SIG-M5 treated with dmso at 0.1 percent for 504 hours (cell line): Measurements from ENCODE around the gene ACY1.

Source experiments
- DNase-seq: peaks from one replicate; lab custom pipeline; 2025; ENCODE audit not compliant: unreplicated experiment; lab: John Stamatoyannopoulos, UW

The ACY1 gene

DNA sequence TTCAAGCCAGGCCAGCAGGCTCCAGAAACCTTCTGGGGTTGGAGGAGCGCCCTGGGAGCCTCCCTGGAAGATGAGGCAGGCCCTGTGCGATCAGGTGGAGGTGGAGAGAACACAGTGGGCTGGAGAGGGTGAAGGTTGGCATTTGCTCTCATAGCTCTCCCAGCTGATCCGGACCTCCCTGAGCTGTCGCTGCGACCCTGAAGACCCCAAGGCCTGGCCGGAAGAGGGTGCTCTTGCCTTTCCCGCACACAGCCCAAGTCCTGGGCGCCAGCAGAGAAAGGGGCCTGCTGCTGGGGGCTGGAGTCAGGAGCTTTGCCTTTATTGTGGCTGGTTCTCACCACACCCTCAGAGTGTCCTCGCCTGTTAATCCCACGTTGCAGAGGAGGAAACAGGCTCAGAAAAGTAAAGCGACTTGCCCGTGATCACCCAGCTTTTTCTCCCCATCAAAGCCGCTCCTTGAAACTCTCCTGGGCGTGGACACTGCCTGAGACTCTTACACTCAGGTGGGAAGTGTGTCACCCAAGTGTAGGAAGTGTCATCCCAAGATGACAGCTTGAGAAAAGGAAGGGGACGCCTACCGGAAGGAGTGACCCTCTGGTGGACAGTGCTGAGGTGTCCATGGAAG lies 20.9 kb downstream of the ACY1 start:
- peak; percentile 16 for DNase-seq

DNA sequence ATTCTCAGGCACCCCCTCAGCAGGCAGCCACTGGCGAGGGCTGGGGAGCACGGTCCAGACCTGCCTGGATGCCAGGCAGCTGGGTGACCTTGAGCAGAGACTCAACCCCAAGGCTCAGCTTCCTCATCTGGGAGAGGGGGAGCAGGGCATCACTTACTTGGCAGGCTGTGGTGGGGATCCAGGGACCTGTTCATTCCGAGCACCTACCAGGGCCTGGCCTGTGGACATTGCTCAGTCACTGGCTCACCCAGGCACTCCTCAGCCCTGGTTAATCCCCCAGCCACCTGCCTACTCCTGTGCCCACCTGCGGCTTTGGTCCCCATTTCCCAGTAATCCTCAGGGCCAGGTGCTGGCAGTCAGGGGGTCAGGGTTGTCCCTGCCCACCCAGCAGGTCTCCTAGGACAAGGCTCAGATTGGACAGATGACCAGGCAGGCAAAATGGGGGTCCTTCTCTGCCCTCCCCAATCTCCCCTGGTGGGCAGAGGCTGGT lies 21.6 kb downstream of the ACY1 start:
- DNase-seq: no peak

DNA sequence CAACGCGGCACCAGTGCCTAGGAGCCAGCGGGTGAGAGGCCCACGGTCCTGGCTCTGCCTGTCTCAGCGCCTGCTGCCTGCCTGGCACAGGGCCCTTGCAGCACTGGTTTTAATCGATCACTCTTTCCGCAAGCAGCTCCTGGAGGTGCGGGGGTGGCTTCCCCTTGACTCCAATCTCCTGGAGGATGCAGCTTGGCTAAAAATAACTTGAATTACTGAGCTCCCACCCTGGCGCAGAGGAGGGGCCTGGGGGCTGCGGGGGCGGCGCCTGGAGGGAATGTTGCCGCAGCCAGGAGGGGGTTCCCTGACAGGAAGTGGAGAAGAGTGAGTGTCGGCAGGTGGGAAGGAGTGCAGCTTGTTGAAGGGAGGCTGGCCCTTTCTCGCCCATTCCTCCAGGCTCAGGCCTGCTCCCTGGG lies 22.2 kb downstream of the ACY1 start:
- DNase-seq: no peak

DNA sequence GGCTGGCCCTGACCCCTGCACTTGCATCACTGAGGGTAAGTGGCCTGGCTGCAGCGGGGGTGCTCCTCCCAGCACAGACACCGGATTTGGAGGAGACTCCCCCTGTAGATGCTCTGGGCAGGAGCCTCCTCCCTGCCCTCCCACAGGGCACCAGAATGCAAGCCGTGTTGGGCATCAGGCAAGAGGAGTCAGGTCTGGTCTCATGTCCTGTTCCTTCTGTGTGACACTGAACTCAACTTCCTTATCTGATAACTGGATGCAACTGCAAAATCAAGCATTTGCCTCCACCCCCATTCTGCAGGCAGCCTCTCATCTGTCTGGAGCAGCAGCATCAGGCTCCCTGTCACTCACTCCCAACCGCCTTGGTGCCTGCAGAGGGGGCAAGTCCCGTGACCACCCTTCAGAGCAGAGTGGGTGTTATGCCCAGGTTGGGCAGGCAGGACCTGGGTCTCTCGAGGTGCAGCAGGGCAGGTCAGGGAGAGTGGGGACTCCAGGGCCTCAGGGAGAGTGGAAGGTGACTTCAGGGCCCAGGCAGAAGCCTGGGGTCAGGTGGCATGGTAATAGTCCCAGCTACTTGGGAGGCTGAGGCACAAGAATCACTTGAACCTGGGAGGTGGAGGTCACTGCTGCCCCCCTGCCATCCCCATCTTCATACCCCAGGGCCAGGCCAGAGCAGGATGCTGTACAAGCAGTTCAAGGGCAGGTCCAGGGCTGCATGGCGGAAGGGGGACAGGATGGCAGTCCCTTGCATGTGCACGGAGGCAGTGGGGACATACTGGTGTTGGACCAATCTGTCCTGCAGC lies 22.9 kb downstream of the ACY1 start:
- DNase-seq: peak; percentile 45

- no peak for DNase-seq
Observed at GRCh38 chr3:52006820-52007133, 23.4 kb downstream of the ACY1 start.

- peak; percentile 74 for DNase-seq
Observed at GRCh38 chr3:52007291-52007690, 24.0 kb downstream of the ACY1 start.

GRCh38 chr3:52010431-52010830 lies 27.1 kb downstream of the ACY1 start:
- no peak for DNase-seq

- no peak for DNase-seq
Observed at GRCh38 chr3:52012699-52013098, 29.4 kb downstream of the ACY1 start.

- DNase-seq: no peak
Observed at GRCh38 chr3:52013802-52014598, 30.7 kb downstream of the ACY1 start.

- DNase-seq: peak; percentile 13
Observed at GRCh38 chr3:52014613-52015012, 31.3 kb downstream of the ACY1 start.

DNA sequence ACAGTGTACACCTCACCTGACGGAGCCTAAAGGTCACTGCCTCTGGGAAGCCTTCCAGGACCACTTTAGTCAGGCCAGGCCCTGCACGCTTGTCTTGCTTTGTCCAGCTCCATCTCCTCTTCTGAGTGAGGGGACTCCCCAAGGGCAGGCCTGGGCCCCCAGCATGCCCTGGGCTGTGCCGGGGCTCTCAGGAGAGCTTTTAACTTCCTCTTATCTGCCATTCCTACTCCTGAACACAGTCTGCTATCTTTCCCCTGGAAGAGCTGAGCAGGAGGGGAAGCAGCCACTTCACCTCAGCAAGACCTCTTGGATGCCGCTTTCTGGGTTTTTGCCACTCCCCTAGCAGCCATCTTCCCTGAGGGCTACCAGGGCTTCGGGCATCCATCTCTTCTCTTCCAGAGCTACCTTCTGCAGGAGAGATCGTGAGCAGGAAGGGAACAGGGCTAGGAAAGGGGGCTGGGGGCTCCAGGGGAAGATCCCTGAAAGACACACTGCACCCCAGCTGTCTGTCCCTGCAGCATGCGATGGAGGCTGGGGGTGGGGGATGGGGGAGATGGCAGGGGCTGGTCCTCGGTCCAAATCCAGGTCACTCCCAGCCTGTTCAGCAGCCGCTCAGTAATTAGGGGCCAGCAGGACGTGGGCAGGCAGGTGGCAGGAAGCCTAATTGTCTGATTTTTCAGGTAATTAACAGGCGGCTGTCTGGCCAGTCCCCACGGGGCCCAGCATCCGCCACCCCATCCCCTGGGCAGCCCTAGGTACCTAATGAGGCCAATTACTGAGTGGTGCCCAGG lies 32.3 kb downstream of the ACY1 start:
- DNase-seq: no peak

DNA sequence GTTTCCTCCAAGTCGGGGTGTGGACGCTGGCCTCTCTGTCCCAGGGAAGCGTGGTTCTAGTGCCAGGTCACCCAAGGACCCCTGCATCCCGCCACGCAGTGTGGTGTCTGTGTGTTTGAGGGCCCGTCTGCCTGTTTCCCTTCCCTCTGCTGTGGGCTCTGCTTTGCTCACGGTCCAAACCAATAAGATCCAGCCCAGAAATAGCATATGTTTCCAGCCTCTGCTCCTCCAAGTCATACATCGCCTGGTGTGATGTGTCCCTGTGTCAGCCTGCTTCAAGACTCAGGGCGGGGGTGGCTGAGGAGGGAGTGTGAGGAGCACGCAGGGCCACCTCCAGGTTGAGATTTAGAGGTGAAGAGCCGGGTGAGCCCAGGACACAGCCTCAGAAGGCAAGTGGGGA lies 34.3 kb downstream of the ACY1 start:
- no peak for DNase-seq

DNA sequence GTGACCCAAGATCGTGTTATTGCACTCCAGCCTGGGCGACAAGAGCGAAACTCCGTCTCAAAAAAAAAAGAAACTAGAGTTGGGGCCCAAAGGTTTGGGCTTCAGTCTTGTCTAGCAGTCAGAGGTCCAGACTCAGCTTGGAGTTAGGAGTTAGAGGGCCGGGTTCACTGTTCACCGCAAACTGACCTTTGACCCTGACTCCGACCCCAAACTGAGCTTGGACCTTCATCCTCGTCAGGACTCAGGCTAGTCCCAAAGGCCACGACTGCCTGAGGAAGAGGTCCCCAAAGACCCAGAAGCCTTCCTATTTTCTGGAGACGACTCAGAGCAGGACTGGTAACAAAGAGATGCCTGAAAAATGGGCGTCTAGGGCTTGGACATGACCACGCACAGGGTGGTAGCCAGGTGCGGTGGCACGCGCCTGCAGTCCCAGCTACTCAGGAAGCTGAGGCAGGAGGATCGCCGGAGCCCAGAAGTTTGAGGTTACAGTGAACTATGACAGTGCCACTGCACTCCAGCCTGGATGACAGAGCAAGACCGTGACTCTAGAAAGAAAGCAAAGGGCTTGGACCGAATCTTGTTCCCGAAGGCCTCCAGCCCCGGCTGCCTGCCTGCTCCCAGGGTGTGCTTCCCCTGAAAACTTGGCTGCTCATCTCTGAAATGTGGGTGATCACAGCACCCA lies 35.1 kb downstream of the ACY1 start:
- DNase-seq: no peak

DNA sequence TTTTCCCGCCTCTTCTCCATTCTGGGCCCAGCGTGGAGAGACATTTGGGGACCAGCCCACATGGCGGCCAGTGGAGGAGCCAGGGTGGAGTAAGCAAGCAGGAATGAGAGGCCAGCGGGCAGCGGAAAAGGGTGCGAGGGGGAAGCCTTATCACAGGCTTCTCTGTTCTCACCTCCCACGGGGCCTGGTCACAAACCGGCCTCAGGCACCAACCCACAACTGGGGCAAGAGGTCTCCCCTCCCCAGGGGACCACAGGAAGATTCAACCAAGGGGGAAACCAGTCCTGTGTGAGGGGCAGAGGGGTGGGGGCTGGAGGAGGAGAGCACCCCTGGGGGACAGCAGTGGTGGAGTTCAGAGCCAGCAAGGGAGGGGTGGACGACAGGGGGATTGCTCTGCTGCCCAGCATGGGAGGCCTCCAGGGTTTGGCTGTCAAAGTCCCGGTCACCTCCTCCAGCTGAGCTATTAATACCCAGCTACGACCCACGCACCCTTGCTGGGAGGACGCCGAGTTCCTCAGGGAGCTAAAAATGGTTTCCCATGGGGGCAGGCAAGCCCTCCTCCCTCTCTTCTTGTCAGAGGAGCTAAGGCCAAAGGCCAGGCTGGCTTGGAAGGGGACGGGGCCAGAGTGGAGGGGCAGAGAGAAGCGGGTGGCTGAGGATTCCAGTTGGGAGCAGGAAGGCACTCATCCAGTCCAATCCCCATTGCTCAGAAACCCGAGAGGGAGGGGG lies 36.2 kb downstream of the ACY1 start:
- no peak for DNase-seq

DNA sequence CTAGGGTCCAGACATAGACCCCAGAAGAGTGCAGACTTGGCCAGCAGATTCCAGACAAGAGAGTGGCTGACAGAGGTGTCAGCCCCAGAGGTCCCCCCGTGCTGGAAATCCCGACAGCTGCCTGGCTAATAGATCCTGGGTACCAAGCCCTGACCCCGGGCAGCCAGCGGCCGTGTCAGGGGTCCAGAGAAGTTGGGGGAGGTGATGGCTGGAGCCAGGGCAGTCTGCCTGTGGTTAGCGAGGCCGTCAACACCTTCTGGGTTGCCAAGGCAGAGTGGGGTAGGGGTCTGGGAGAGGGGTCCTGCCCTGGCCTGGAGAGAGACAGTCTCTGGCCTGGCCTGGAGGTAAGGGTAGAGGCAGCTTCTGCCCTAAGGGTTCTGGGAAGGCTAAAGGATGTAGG lies 37.5 kb downstream of the ACY1 start:
- DNase-seq: no peak

DNA sequence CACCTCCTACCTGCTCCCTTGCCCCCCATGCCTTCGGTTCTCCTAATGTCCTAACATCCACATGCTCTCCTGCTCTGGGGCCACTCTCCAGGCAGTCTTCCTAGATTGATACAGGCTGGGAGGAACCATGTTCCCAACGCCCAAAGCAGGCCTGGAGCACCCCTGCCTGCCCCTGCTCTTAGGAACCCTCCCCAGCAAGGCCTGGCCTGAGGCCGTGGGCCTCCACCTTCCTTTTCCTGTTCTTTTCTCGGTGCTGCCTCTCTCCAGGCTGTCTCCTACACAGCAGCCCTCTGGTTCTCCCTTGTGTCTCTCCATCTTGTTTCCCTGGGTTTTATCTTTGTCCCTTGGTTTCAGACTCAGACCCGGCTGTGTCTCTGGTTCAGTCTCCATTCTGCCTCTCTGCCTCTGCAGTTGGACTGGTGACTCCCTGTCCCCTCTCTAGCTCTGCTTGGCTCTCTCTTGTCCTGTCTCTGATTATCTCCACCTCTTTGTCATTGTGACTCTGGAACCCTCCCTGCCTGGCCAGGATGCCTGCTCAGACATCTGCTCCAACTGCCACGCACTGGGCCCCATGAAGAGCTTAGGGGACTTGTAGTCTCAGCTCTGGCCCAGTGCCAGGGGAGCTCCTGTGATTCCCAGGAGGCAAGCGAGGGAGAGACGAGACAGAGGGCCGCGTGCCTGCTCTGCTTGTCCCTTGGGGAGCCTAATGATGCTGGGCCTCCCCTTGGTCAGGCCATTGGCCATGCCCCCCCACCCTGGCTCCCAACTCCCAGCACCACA lies 38.3 kb downstream of the ACY1 start:
- DNase-seq: no peak

DNA sequence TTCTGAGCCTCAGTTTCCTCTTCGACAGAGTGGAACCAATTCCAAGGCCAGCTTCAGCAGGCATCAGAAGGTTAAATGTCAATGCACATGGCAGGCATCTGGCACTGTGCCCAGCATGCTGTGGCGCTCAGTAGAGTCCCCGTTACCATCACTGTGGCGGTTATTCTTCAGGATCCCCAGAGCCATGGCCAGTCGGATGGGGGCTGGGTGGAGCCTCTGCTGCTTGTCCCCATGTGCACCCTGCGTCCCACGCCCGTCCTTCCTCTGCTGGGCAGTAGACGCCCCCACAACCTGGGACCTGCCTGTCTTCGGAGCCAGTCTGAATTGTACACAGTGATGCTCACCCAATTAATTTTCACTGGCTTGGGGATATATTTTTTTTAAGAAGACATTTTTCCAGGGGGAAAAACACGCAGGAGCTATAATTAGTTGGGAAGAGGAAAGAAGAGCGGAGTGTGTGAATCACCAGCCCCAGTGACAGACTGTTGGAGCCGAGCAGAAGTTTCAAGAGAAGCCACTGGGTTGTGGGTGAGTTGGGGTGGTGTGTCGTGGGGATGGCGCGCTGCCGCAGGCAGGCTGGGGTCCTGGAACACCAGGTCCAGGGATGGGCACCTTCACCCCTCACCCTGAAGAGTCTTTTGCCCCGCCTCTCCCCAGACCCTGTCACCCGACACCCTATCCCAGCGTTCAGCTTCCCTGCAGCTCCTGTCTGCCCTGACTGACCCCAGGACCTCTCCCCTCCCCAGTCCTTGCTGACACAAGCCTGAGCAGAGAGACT lies 39.2 kb downstream of the ACY1 start:
- DNase-seq: no peak

- no peak for DNase-seq
Observed at GRCh38 chr3:52023101-52023770, 39.9 kb downstream of the ACY1 start.
